ENCODE results near the gene RAPGEF6.

- no peak for TF ChIP-seq POLR2A (IDR thresholded peaks at IDR 0.05)
- TF ChIP-seq CTCF (IDR thresholded peaks at IDR 0.05), result no peak
- TF ChIP-seq POLR2AphosphoS5 (IDR thresholded peaks at IDR 0.05), result no peak
- no peak for TF ChIP-seq EP300 (IDR thresholded peaks at IDR 0.05)
These were observed 203.2 kb downstream of the RAPGEF6 start for GRCh38 chr5:131431794-131432193.
